ENCODE data around the gene ERGIC3. TPM values are rescaled to one million over a fixed set of nuclear protein-coding genes. Genes with fewer than 3 reads are reported as not detected.

ERGIC3 gene
- total and polyA plus RNA-seq, 2 of the 13 experiments (the other 11 are each of a cell fraction or from before 2014, with no cell fraction given), result 407 to 670 TPM

DNA sequence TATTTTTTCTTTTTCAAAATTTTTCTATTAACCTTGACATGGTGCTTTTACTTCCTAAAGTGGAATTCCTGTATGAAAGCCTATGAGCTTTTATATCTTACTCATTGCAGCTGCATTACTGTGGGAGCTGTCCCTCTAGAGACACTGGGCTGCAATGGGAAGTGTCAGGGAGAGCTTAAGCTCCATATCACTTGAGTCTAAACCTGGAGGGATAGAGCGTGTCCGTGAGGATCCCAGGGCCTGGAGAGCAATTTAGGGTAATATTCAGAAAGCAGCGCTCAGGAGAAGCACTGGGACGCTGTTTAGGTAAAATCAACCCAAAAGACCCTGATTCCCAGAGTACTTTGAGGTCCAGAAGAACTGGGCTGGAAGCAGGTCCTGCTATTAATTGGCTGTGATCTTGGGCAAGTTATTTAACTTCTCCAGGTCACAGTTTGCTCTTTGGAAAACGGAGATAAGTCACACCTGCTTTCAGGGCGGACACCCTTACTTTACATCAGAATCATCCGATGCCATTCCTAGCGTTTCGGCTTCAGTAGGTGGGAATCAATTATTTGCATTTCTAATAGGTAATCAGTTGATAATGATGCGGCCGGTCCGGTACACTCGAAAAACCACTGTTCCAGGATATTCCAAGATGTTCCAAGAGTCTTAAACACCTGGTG, 628 bp upstream of the ERGIC3 start:
- Histone ChIP-seq H3K4me1 (ENCODE audit: insufficient read depth, low read length) (peaks cover 29% of the 10 kb centered on the region), H2AFZ (ENCODE audit: low read length) (peak overlapping the region; percentile 94), H3K36me3 (replicated peaks in 1 of 2; ENCODE audit: control insufficient read depth in 1 of 2, insufficient read depth in 2 of 2, low read length in 2 of 2) (peaks cover 6 to 11% of the 10 kb centered on the region in 2 experiments; a peak in 4 of 5 replicates), H3K27ac (ENCODE audit: extremely low read length, insufficient read depth, low read length) (peak overlapping the region; percentile 18), H3K9ac (ENCODE audit: insufficient read depth, low read depth, low read length) (peak overlapping the region; percentile 64), H4K20me1 (ENCODE audit: insufficient read depth, low read length) (no peaks in the 10 kb centered on the region), H3K4me3 (replicated peaks in 1 of 3; ENCODE audit: insufficient read depth in 1 of 3, low read depth in 2 of 3, low read length in 3 of 3) (peak overlapping the region; percentile 74 to 93 (median 79)), H3K79me2 (ENCODE audit: insufficient read depth, low read length) (peaks cover 11% of the 10 kb centered on the region), H3K9me3 (ENCODE audit: low read length) (no peaks in the 10 kb centered on the region), H3K27me3 (ENCODE audit: control insufficient read depth in 1 of 2, insufficient read depth in 2 of 2, low read length in 2 of 2) (no peaks in the 10 kb centered on the region), H3K4me2 (ENCODE audit: low read depth, low read length) (peak overlapping the region; percentile 97)
- POLR2A ChIA-PET, result interaction anchor here (0.6 to 4.0 kb wide), 32 partner anchors 10 to 695 kb away, joined by 3 to 41 read pairs (median 5); partner anchors contain the start of genes AAR2, CEP250, NFS1 and PHF20
- ATAC-seq, result peak; percentile 39
- no peak for DNase-seq (ENCODE audit: low spot score)
- TSS peak; percentile 90 for BruUV-seq (replicated peaks)
- intact Hi-C loops (cut with micrococcal nuclease; ENCODE audit: unreplicated experiment) (loop anchor here (5.0 kb wide), 2 partner anchors 74 to 76 kb away; partner anchors contain the start of gene SPAG4), in situ Hi-C loops (cut with HindIII; ENCODE audit: extremely low pct_ligation_motif_present, low pct_unique_long_range_greater_than_20kb) (no loop called here)
- FAIRE-seq, result no peak
- WGBS (ENCODE audit: low lambda C conversion rate), result 7% methylated on average over 13 of the region's 13 CpGs
- CTCF ChIA-PET (ENCODE audit: low intra/inter-chr PET ratio, low total read pairs), result no interaction called here
- TF ChIP-seq MEIS2 (CRISPR knock-in tag; IDR thresholded peaks at IDR 0.05) (no peak; the same call in 1 of the 2 replicates), PHF8 (CRISPR knock-in tag; IDR thresholded peaks at IDR 0.05) (no peak), ZNF101 (CRISPR knock-in tag; IDR thresholded peaks at IDR 0.05; ENCODE audit: borderline replicate concordance, low read depth) (no peak), LCORL (IDR thresholded peaks at IDR 0.05) (no peak), LCORL (CRISPR knock-in tag; IDR thresholded peaks at IDR 0.05) (no peak), ZNF792 (CRISPR knock-in tag; IDR thresholded peaks at IDR 0.05) (no peak), FLYWCH1 (CRISPR knock-in tag; IDR thresholded peaks at IDR 0.05) (0 out of 2 replicates have a peak, but pooled peaks have one; percentile 21), ZNF883 (CRISPR knock-in tag; IDR thresholded peaks at IDR 0.05; ENCODE audit: not compliant biosample characterization) (no peak)
- TF ChIP-seq, protein P1, sequence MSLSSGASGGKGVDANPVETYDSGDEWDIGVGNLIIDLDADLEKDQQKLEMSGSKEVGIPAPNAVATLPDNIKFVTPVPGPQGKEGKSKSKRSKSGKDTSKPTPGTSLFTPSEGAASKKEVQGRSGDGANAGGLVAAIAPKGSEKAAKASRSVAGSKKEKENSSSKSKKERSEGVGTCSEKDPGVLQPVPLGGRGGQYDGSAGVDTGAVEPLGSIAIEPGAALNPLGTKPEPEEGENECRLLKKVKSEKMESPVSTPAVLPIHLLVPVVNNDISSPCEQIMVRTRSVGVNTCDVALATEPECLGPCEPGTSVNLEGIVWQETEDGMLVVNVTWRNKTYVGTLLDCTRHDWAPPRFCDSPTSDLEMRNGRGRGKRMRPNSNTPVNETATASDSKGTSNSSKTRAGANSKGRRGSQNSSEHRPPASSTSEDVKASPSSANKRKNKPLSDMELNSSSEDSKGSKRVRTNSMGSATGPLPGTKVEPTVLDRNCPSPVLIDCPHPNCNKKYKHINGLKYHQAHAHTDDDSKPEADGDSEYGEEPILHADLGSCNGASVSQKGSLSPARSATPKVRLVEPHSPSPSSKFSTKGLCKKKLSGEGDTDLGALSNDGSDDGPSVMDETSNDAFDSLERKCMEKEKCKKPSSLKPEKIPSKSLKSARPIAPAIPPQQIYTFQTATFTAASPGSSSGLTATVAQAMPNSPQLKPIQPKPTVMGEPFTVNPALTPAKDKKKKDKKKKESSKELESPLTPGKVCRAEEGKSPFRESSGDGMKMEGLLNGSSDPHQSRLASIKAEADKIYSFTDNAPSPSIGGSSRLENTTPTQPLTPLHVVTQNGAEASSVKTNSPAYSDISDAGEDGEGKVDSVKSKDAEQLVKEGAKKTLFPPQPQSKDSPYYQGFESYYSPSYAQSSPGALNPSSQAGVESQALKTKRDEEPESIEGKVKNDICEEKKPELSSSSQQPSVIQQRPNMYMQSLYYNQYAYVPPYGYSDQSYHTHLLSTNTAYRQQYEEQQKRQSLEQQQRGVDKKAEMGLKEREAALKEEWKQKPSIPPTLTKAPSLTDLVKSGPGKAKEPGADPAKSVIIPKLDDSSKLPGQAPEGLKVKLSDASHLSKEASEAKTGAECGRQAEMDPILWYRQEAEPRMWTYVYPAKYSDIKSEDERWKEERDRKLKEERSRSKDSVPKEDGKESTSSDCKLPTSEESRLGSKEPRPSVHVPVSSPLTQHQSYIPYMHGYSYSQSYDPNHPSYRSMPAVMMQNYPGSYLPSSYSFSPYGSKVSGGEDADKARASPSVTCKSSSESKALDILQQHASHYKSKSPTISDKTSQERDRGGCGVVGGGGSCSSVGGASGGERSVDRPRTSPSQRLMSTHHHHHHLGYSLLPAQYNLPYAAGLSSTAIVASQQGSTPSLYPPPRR (CRISPR knock-in tag; IDR thresholded peaks at IDR 0.05; ENCODE audit: borderline replicate concordance), result no peak
- TF ChIP-seq, protein P2, sequence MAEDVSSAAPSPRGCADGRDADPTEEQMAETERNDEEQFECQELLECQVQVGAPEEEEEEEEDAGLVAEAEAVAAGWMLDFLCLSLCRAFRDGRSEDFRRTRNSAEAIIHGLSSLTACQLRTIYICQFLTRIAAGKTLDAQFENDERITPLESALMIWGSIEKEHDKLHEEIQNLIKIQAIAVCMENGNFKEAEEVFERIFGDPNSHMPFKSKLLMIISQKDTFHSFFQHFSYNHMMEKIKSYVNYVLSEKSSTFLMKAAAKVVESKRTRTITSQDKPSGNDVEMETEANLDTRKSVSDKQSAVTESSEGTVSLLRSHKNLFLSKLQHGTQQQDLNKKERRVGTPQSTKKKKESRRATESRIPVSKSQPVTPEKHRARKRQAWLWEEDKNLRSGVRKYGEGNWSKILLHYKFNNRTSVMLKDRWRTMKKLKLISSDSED (CRISPR knock-in tag; IDR thresholded peaks at IDR 0.05), result no peak
